Endodermal cell (in vitro differentiated cells): Measurements from ENCODE around the gene MYH14. TPM values are rescaled to one million over a fixed set of nuclear protein-coding genes. Genes with fewer than 3 reads are reported as not detected.

Experiments
- DNase-seq: peaks from one replicate; pipeline ENCODE4 v3.0.0-alpha.2; 2017
- H3K27ac ChIP-seq: 2 replicates; pipeline ENCODE4 v1.5.1; 2013; ENCODE audit warnings: mild to moderate bottlenecking, low read depth, low read length, moderate library complexity
- H3K27me3 ChIP-seq: 2 replicates; pipeline ENCODE4 v1.6.1; 2013; ENCODE audit warnings: mild to moderate bottlenecking, low read length, moderate library complexity; ENCODE audit not compliant: insufficient read depth, control insufficient read depth, poor library complexity, severe bottlenecking
- H3K36me3 ChIP-seq: 2 replicates; pipeline ENCODE4 v1.7.0; 2013; ENCODE audit warnings: mild to moderate bottlenecking, low read length, moderate library complexity; ENCODE audit not compliant: control insufficient read depth, insufficient read depth
- H3K4me1 ChIP-seq: one replicate; pipeline ENCODE4 v1.7.0; 2013; ENCODE audit warnings: low read length; ENCODE audit not compliant: control insufficient read depth, insufficient read depth
- H3K4me3 ChIP-seq: 2 replicates; pipeline ENCODE4 v1.5.1; 2013; ENCODE audit warnings: mild to moderate bottlenecking, low read length, moderate library complexity
- H3K9ac ChIP-seq: 2 replicates; pipeline ENCODE4 v1.6.1; 2013; ENCODE audit warnings: mild to moderate bottlenecking, low read length, moderate library complexity; ENCODE audit not compliant: poor library complexity, severe bottlenecking; ENCODE audit errors: extremely low read depth
- H3K9me3 ChIP-seq: 2 replicates; pipeline ENCODE4 v1.6.1; 2013; ENCODE audit warnings: mild to moderate bottlenecking, low read length, moderate library complexity; ENCODE audit not compliant: control insufficient read depth
- H3K27ac Mint-ChIP-seq: 2 replicates; pipeline ENCODE4 v1.8.0; 2020; ENCODE audit warnings: mixed read lengths
- H3K27me3 Mint-ChIP-seq: 2 replicates; pipeline ENCODE4 v1.8.0; 2021; ENCODE audit warnings: mild to moderate bottlenecking, mixed read lengths; ENCODE audit not compliant: insufficient read depth
- H3K36me3 Mint-ChIP-seq: 2 replicates; pipeline ENCODE4 v1.8.0; 2020; ENCODE audit warnings: low read depth, mixed read lengths
- H3K4me1 Mint-ChIP-seq: 2 replicates; pipeline ENCODE4 v1.8.0; 2020; ENCODE audit warnings: mixed read lengths
- H3K4me3 Mint-ChIP-seq: 2 replicates; pipeline ENCODE4 v1.8.0; 2020; ENCODE audit warnings: mild to moderate bottlenecking, moderate library complexity, mixed read lengths
- H3K9me3 Mint-ChIP-seq: 2 replicates; pipeline ENCODE4 v1.8.0; 2020; ENCODE audit warnings: mild to moderate bottlenecking, mixed read lengths
- CTCF ChIP-seq: fragments of 200-600 bp; sonication (generic); conservative IDR thresholded peaks from 2 replicates; pipeline ENCODE4 v1.5.0; 2021; ENCODE audit warnings: antibody characterized with exemption, mild to moderate bottlenecking
- WGBS, 2 experiments: methylation state at CpG; one replicate each; pipeline versions ENCODE4 v1.1.5 to v1.1.7; 2013; ENCODE audit warnings: missing lambda C conversion rate in 2 of 2, mixed read lengths in 1 of 2; ENCODE audit not compliant: insufficient coverage in 1 of 2, insufficient read length in 1 of 2; 5-methylcytosine and 5-hydroxymethylcytosine counted together
- total RNA-seq, 2 donors: library from RNA; stranded (reverse); fragmentation: NEBNext Ultra II Directional in 1 of 2; extraction: Animal tissue kit (Norgen Biotek cat#: 25700) in 1 of 2; gene quantifications; 2 replicates in 1 of 2; 3 replicates in 1 of 2; pipeline ENCODE4 v1.2.1, GENCODE V29; 2021

The MYH14 gene
- total RNA-seq, 2 donors from 2014 or later = 12.8 to 16.7 TPM

DNA sequence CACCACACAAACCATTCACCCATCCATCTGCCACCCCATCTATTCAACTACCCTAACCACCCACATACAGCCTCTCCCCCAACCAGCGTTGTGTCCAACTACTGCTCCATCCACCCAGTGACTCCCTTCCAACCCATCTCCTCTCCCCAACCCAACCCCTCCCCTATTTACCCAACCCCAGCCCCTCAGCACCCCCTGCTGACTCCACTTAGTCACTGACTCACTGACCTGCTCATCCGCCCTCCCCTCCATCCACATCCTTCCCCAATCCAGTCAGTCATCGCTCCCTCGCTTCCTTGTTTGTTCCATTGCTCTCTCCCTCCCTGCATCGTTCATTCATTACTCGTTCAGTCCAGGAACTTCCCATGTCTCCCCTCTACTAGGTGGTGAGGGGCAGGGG lies 86.6 kb downstream of the MYH14 start:
- Mint-ChIP-seq H3K4me1 (no peaks in the 10 kb centered on the region), H3K4me3 (no peak overlapping the region), H3K9me3 (peaks cover 18% of the 10 kb centered on the region), H3K27me3 (no peaks in the 10 kb centered on the region), H3K27ac (no peak overlapping the region), H3K36me3 (peaks cover 52% of the 10 kb centered on the region)
- no peak overlapping the region for H3K9ac ChIP-seq
- no peaks in the 10 kb centered on the region for H3K4me1 ChIP-seq
- 68 to 90% methylated on average over 4 to 6 of the region's 6 CpGs for WGBS, 2 experiments
- DNase-seq = peak; percentile 61
- H3K4me3 ChIP-seq = no peak overlapping the region
- H3K9me3 ChIP-seq = peaks cover 21% of the 10 kb centered on the region
- H3K27ac ChIP-seq = no peak overlapping the region
- TF ChIP-seq CTCF = peak; percentile 11
- H3K27me3 ChIP-seq = no peaks in the 10 kb centered on the region
- H3K36me3 ChIP-seq = no peaks in the 10 kb centered on the region

DNA sequence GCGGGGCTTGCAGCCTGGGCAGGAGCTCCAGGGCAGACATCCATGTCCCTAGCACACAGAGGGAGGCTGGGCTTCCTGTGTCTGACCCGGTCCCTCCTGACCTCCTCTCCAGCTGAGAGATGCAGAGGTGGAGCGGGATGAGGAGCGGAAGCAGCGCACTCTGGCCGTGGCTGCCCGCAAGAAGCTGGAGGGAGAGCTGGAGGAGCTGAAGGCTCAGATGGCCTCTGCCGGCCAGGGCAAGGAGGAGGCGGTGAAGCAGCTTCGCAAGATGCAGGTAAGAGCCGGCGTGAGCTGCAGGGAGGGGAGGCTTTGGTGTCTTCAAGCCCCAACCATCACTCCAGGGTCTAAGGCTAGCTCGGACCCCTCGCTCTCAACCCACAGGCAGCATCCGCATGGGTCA lies 87.4 kb downstream of the MYH14 start:
- no peaks in the 10 kb centered on the region for H3K36me3 ChIP-seq
- H3K27me3 Mint-ChIP-seq = no peaks in the 10 kb centered on the region
- H3K4me1 Mint-ChIP-seq = no peaks in the 10 kb centered on the region
- DNase-seq = no peak
- 85% methylated on average over 9 to 15 of the region's 15 CpGs for WGBS, 2 experiments
- H3K4me3 Mint-ChIP-seq = no peak overlapping the region
- no peak overlapping the region for H3K9ac ChIP-seq
- no peak overlapping the region for H3K27ac ChIP-seq
- TF ChIP-seq CTCF = no peak
- H3K9me3 ChIP-seq = peaks cover 13% of the 10 kb centered on the region
- no peak overlapping the region for H3K4me3 ChIP-seq
- H3K4me1 ChIP-seq = no peaks in the 10 kb centered on the region
- peaks cover 46% of the 10 kb centered on the region for H3K36me3 Mint-ChIP-seq
- peaks cover 12% of the 10 kb centered on the region for H3K9me3 Mint-ChIP-seq
- H3K27me3 ChIP-seq = no peaks in the 10 kb centered on the region
- no peak overlapping the region for H3K27ac Mint-ChIP-seq

DNA sequence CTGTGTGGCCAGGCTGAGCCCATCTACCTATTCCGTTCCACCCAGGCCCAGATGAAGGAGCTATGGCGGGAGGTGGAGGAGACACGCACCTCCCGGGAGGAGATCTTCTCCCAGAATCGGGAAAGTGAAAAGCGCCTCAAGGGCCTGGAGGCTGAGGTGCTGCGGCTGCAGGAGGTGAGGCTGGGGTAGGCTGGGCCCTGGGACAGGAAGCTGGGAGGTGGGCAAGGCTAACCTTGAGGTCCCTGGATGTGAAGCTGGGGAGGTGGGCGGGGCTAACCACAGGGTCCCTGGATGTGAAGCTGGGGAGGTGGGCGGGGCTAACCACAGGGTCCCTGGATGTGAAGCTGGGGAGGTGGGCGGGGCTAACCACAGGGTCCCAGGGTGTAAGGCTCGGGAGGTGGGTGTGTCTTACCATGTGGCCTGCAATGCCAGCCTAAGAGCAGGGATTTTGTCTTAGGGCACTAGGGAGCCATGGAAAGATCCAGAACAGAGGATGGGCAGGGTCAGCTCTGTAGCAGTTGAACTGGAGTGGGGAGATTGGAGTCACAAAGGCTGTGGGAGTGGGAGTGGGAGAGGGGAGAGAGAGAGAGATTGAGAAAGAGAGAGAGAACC lies 88.9 kb downstream of the MYH14 start:
- H3K27me3 ChIP-seq = no peaks in the 10 kb centered on the region
- Mint-ChIP-seq H3K27ac (no peak overlapping the region), H3K4me1 (no peaks in the 10 kb centered on the region), H3K27me3 (no peaks in the 10 kb centered on the region), H3K4me3 (no peak overlapping the region), H3K36me3 (peaks cover 31% of the 10 kb centered on the region), H3K9me3 (no peaks in the 10 kb centered on the region)
- H3K36me3 ChIP-seq = no peaks in the 10 kb centered on the region
- H3K27ac ChIP-seq = no peak overlapping the region
- no peak for TF ChIP-seq CTCF
- no peak overlapping the region for H3K4me3 ChIP-seq
- WGBS, 2 experiments = 77 to 83% methylated on average over 3 to 11 of the region's 11 CpGs
- no peak overlapping the region for H3K9ac ChIP-seq
- DNase-seq = peak; percentile 69
- no peaks in the 10 kb centered on the region for H3K4me1 ChIP-seq
- H3K9me3 ChIP-seq = no peaks in the 10 kb centered on the region
